Measurements from ENCODE around the gene NECTIN1. TPM values are rescaled to one million over a fixed set of nuclear protein-coding genes. Genes with fewer than 3 reads are reported as not detected.

NECTIN1 gene
- total RNA-seq, 1 donor from 2014 or later, result 58.2 TPM

- intact Hi-C loops (cut with DNase I), result no loop called here
- TF ChIP-seq POLR2A (IDR thresholded peaks at IDR 0.05) (no peak), POLR2AphosphoS5 (IDR thresholded peaks at IDR 0.05; ENCODE audit: insufficient read depth in 1 of 2, low read depth in 1 of 2) (no peak), CTCF (IDR thresholded peaks at IDR 0.05) (no peak)
- Histone ChIP-seq H3K4me3 (no peak overlapping the region), H3K9me3 (no peaks in the 10 kb centered on the region), H3K27me3 (no peaks in the 10 kb centered on the region), H3K36me3 (no peaks in the 10 kb centered on the region), H3K27ac (no peak overlapping the region), H3K4me1 (peaks cover 29% of the 10 kb centered on the region)
- DNase-seq (ENCODE audit: extremely low spot score in 2 of 2), result no peak
Measured at GRCh38 chr11:119730789-119731386, 1.9 kb upstream of the NECTIN1 start.

GRCh38 chr11:119729951-119730613 is 1.1 kb upstream of the NECTIN1 start:
- no peak for DNase-seq (ENCODE audit: extremely low spot score in 2 of 2)
- H3K4me1 ChIP-seq, result peaks cover 36% of the 10 kb centered on the region
- H3K36me3 ChIP-seq, result no peaks in the 10 kb centered on the region
- H3K27me3 ChIP-seq, result no peaks in the 10 kb centered on the region
- peak overlapping the region; percentile 83 for H3K4me3 ChIP-seq
- H3K27ac ChIP-seq, result peak overlapping the region; percentile 92
- TF ChIP-seq CTCF (IDR thresholded peaks at IDR 0.05), result no peak
- peak in 1 of 2 donors; percentile 21 for TF ChIP-seq POLR2AphosphoS5 (IDR thresholded peaks at IDR 0.05; ENCODE audit: insufficient read depth in 1 of 2, low read depth in 1 of 2)
- intact Hi-C loops (cut with DNase I), result loop anchor here (5.0 kb wide), 1 partner anchor 58 kb away; no protein-coding TSS in a partner anchor
- H3K9me3 ChIP-seq, result no peaks in the 10 kb centered on the region

- Histone ChIP-seq H3K4me3 (peak overlapping the region; percentile 83), H3K36me3 (no peaks in the 10 kb centered on the region), H3K9me3 (no peaks in the 10 kb centered on the region), H3K27me3 (no peaks in the 10 kb centered on the region), H3K27ac (peak overlapping the region; percentile 92), H3K4me1 (peaks cover 37% of the 10 kb centered on the region)
- no peak for DNase-seq (ENCODE audit: extremely low spot score in 2 of 2)
- TF ChIP-seq POLR2AphosphoS5 (IDR thresholded peaks at IDR 0.05; ENCODE audit: insufficient read depth in 1 of 2, low read depth in 1 of 2) (no peak), POLR2A (IDR thresholded peaks at IDR 0.05) (no peak), CTCF (IDR thresholded peaks at IDR 0.05) (no peak)
- intact Hi-C loops (cut with DNase I), result loop anchor here (5.0 kb wide), 1 partner anchor 57 kb away; no protein-coding TSS in a partner anchor
Measured at GRCh38 chr11:119729581-119729927, 554 bp upstream of the NECTIN1 start.

GRCh38 chr11:119728211-119728626 is 781 bp downstream of the NECTIN1 start:
- peak overlapping the region; percentile 92 for H3K27ac ChIP-seq
- no peaks in the 10 kb centered on the region for H3K9me3 ChIP-seq
- no peaks in the 10 kb centered on the region for H3K36me3 ChIP-seq
- H3K4me3 ChIP-seq, result peak overlapping the region; percentile 83
- no peak for TF ChIP-seq POLR2A (IDR thresholded peaks at IDR 0.05)
- TF ChIP-seq CTCF (IDR thresholded peaks at IDR 0.05), result no peak
- no peak for TF ChIP-seq POLR2AphosphoS5 (IDR thresholded peaks at IDR 0.05; ENCODE audit: insufficient read depth in 1 of 2, low read depth in 1 of 2)
- peaks cover 47% of the 10 kb centered on the region for H3K4me1 ChIP-seq
- DNase-seq (ENCODE audit: extremely low spot score in 2 of 2), result no peak
- no peaks in the 10 kb centered on the region for H3K27me3 ChIP-seq
- intact Hi-C loops (cut with DNase I), result loop anchor here (5.0 kb wide), 1 partner anchor 56 kb away; no protein-coding TSS in a partner anchor
